ENCODE results near the gene RAB42.

- TF ChIP-seq ATF1 (CRISPR knock-in tag; IDR thresholded peaks at IDR 0.05) (no peak), CTCF (IDR thresholded peaks at IDR 0.05) (no peak)
Measured at GRCh38 chr1:28604411-28604810, 12.3 kb downstream of the RAB42 start.

Measured in WTC11 (cell line).